Adrenal gland (tissue), 12 donors: ENCODE results near the gene TAF1C. TPM values are rescaled to one million over a fixed set of nuclear protein-coding genes. Genes with fewer than 3 reads are reported as not detected.
"Not testable (repeated sequence)": the region's sequence is repeated elsewhere in the genome, so short reads cannot be mapped to it uniquely, and the experiment has no call there.

ENCODE experiments used
- DNase-seq, 7 donors: peaks; one replicate each; pipeline ENCODE4 v3.0.0-alpha.2; 2019 to 2020
- H3K27ac ChIP-seq, 5 donors: fragments of 200-600 bp; sonication (generic) in 4 of 5; 1 replicate in 3 of 5; 2 replicates in 2 of 5; pipeline versions ENCODE4 v1.5.1 to v1.8.0; 2016 to 2020; ENCODE audit warnings: mild to moderate bottlenecking in 1 of 5
- H3K27me3 ChIP-seq: fragments of 200-600 bp; 2 replicates; pipeline ENCODE4 v1.8.0; 2021
- H3K36me3 ChIP-seq, 2 donors: fragments of 200-600 bp; replicated peaks in 1 of 2; 1 replicate in 1 of 2; 2 replicates in 1 of 2; pipeline versions ENCODE4 v1.5.1 to v1.8.0; 2018 to 2022
- H3K4me1 ChIP-seq, 2 donors: fragments of 200-600 bp; replicated peaks in 1 of 2; 1 replicate in 1 of 2; 2 replicates in 1 of 2; pipeline versions ENCODE4 v1.5.1 to v1.8.0; 2018 to 2021
- H3K4me3 ChIP-seq, 4 donors: fragments of 200-600 bp; sonication (generic) in 3 of 4; one replicate each; pipeline ENCODE4 v1.5.1; 2016 to 2018
- H3K9me3 ChIP-seq, 3 donors: fragments of 200-600 bp; sonication (generic) in 1 of 3; replicated peaks in 1 of 3; 1 replicate in 2 of 3; 2 replicates in 1 of 3; pipeline versions ENCODE4 v1.5.1 to v1.8.0; 2016 to 2021
- CTCF ChIP-seq, 6 experiments: fragments of 450-650 bp in 4 of 6; fragments of 200-600 bp in 2 of 6; sonication (generic) in 1 of 6; IDR thresholded peaks; 1 replicate in 5 of 6; 2 replicates in 1 of 6; pipeline versions ENCODE4 v1.5.1 to v1.8.0; 2016 to 2021; ENCODE audit warnings: antibody characterized with exemption in 6 of 6, mild to moderate bottlenecking in 2 of 6, moderate library complexity in 1 of 6
- POLR2A ChIP-seq, 2 donors: fragments of 450-650 bp; IDR thresholded peaks; one replicate each; pipeline ENCODE4 v1.6.1; 2017; ENCODE audit warnings: antibody characterized with exemption in 2 of 2, mild to moderate bottlenecking in 2 of 2, moderate library complexity in 1 of 2
- WGBS, 4 donors: extraction: QIAGEN DNeasy Blood & Tissue Kit in 2 of 4; methylation state at CpG; one replicate each; pipeline versions ENCODE4 v1.1.5 to v1.1.7; 2013 to 2017; 5-methylcytosine and 5-hydroxymethylcytosine counted together
- intact Hi-C, 2 donors: fragments of 100-400 bp; cut with DNase I; formaldehyde crosslinking; loops; one replicate each; pipeline versions ENCODE4 v1.14.1 to v1.15.0; 2022 to 2023
- polyA plus RNA-seq, 3 donors: library from polyadenylated mRNA; stranded (reverse); fragments of 200-250 nt in 2 of 3; fragments of 350-450 nt in 1 of 3; fragmentation: Illumina TruSeq in 1 of 3; extraction: RNeasy Lipid Tissue Mini Kit (QIAGEN cat#74804) in 1 of 3; gene quantifications; one replicate each; pipeline ENCODE4 v1.2.3, GENCODE V29; 2013 to 2014
- total RNA-seq, 9 donors: library from RNA; depleted of rRNA in 4 of 9; stranded (reverse); fragments of >200 nt in 4 of 9; fragments of 120-200 nt in 1 of 9; fragmentation: NEBNext Ultra II Directional in 1 of 9; extraction: Animal tissue kit (Norgen Biotek cat#: 25700) in 1 of 9; gene quantifications; one replicate each; pipeline versions ENCODE4 v1.1.0 to v1.2.4, GENCODE V29; 2013 to 2023
- donor health status: healthy with polysubstance abuse.
- donor health status: Bipolar disorder and iron deficiency.
- donor health status: DM: yes; HTN: yes; CAD: no.
- donor health status: DM: no; HTN: no; CAD: no.
- donor health status: DM: no; HTN: no; CAD: no.
- donor health status: DM: yes; HTN: yes; CAD: no.

The TAF1C gene
- total and polyA plus RNA-seq, 12 donors: 6.4 to 205 (median 40.1) TPM

DNA sequence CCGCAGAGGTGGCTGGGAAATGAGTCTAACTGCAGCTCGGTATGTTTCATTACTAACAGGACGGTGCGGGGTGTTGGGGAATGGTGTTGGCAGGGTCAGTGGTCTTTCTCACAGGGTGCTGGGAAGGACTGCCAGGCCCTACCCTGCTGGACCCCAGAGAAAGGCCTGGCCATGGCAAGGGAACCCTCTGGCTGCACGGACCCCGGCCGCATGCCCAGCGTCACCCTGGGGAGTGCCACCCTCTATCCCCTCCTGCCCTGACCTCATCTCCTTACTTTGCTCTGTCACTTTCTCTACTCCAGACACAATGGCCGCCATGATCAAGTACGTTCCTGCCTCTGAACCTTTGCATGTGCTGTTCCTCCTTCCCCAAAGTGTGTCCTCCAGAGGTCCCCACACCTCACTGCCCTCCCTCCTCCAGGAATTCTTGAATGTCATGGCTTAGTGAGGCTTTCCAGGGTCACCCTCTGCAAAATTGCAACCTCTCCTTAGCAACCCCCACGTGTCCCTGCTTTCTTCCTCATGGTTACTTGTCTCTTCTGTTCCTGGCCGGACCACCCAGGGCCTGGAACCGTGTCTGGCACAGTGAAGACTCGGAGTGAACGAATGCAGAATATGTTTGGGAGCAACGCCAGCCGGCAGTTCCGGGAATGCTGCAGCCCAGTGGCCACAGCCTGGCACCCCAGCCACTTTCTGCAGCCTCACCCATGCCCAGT, 19.3 kb upstream of the TAF1C start:
- H3K36me3 ChIP-seq: no peaks in the 10 kb centered on the region
- no peaks in the 10 kb centered on the region for H3K4me1 ChIP-seq
- H3K9me3 ChIP-seq: no peaks in the 10 kb centered on the region
- no peak overlapping the region for H3K27ac ChIP-seq
- no peak for DNase-seq
- no peaks in the 10 kb centered on the region for H3K27me3 ChIP-seq
- TF ChIP-seq CTCF (IDR thresholded peaks at IDR 0.05) (no peak), POLR2A (IDR thresholded peaks at IDR 0.05) (no peak)
- 84 to 87% (median 85%) methylated on average over 18 of the region's 18 CpGs for WGBS, 4 donors
- no peak overlapping the region for H3K4me3 ChIP-seq
- intact Hi-C loops: no loop called here

DNA sequence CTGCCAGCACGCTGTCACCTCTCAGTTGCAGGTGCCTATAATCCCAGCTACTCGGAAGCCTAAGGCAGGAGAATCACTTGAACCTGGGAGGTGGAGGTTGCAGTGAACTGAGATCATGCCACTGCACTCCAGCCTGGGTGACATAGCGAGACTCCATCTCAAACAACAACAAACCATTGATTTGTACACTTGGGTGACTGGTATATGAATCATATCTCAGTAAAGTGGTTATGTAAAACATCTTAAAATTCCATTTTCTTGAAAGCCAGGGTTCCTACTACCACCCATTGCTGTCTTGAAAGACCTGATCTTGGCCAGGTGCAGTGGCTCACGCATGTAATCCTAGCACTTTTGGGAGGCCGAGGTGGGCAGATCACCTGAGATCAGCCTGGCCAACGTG, 18.3 kb upstream of the TAF1C start:
- H3K9me3 ChIP-seq, intact Hi-C loops, H3K36me3 ChIP-seq, H3K4me1 ChIP-seq, H3K4me3 ChIP-seq, H3K27ac ChIP-seq, H3K27me3 ChIP-seq, DNase-seq: not testable (repeated sequence)
- WGBS, 4 donors: 84 to 89% (median 88%) methylated on average over 5 to 6 of the region's 6 CpGs

DNA sequence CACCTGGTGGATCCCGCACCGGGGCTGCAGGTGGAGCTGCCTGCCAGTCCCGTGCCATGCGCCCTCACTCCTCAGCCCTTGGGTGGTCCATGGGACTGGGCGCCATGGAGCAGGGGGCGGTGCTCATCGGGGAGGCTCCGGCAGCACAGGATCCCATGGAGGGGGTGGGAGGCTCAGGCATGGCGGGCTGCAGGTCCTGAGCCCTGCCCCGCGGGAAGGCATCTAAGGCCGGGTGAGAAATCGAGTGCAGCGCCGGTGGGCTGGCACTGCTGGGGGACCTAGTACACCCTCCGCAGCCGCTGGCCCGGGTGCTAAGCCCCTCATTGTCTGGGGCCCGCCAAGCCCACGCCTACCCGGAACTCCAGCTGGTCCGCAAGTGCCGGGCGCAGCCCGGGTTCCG, 17.7 kb upstream of the TAF1C start:
- H3K27ac ChIP-seq, H3K4me1 ChIP-seq, H3K27me3 ChIP-seq, DNase-seq, H3K9me3 ChIP-seq, intact Hi-C loops, H3K36me3 ChIP-seq, H3K4me3 ChIP-seq: not testable (repeated sequence)
- WGBS, 4 donors: 94 to 100% (median 97%) methylated on average over 1 to 26 of the region's 26 CpGs

- no peaks in the 10 kb centered on the region for H3K27me3 ChIP-seq
- H3K4me1 ChIP-seq: no peaks in the 10 kb centered on the region
- peak in 5 of 7 donors; percentile 42 to 68 (median 55) for DNase-seq
- H3K4me3 ChIP-seq: no peak overlapping the region
- H3K9me3 ChIP-seq: no peaks in the 10 kb centered on the region
- 64 to 85% (median 72%) methylated on average over 10 of the region's 10 CpGs for WGBS, 4 donors
- no peak for TF ChIP-seq POLR2A (IDR thresholded peaks at IDR 0.05)
- TF ChIP-seq CTCF (IDR thresholded peaks at IDR 0.05): no peak
- intact Hi-C loops: no loop called here
- H3K27ac ChIP-seq: peak overlapping the region in 1 of 5 donors; percentile 73
- H3K36me3 ChIP-seq: no peaks in the 10 kb centered on the region
These were observed 13.0 kb upstream of the TAF1C start for GRCh38 chr16:84199861-84200260.

- Histone ChIP-seq H3K4me1 (no peaks in the 10 kb centered on the region), H3K9me3 (no peaks in the 10 kb centered on the region), H3K27me3 (no peaks in the 10 kb centered on the region), H3K27ac (no peak overlapping the region), H3K36me3 (no peaks in the 10 kb centered on the region), H3K4me3 (no peak overlapping the region)
- no peak for DNase-seq
- TF ChIP-seq CTCF (IDR thresholded peaks at IDR 0.05) (no peak), POLR2A (IDR thresholded peaks at IDR 0.05) (no peak)
- intact Hi-C loops: no loop called here
- WGBS, 4 donors: 58 to 72% (median 64%) methylated on average over 13 of the region's 13 CpGs
These were observed 12.2 kb upstream of the TAF1C start for GRCh38 chr16:84199097-84199496.
